Measurements from ENCODE around the gene KLHL35. TPM values are rescaled to one million over a fixed set of nuclear protein-coding genes. Genes with fewer than 3 reads are reported as not detected.

KLHL35 gene
- total RNA-seq, 2 experiments from 2014 or later, result 0.21 TPM; not detected in 1

DNA sequence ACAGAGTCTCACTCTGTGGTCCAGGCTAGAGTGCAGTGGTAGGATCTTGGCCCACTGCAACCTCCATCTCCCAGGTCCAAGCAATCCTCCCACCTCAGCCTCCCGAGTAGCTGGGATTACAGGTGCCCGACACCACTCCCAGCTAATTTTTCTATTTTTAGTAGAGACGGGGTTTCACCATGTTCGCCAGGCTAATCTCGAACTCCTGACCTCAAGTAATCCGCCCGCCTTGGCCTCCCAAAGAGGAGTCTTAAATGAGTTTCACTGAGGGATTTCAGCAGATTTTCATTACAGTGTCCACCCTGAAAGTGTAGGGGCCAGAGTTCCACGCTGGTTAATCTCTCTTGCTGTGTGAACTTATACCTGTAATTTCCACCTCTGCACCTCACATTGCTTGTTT lies 34.1 kb downstream of the KLHL35 start:
- CTCF ChIA-PET (ENCODE audit: unreplicated experiment), result interaction anchor here (0.6 kb wide), 1 partner anchor 77 kb away, joined by 3 read pairs; no protein-coding TSS in a partner anchor

GRCh38 chr11:75394085-75394840 lies 38.7 kb downstream of the KLHL35 start:
- no peak for DNase-seq (ENCODE audit: low spot score)
- no peak overlapping the region for H3K4me2 ChIP-seq (ENCODE audit: low read length)
- TF ChIP-seq CTCF (conservative IDR thresholded peaks at IDR 0.05; ENCODE audit: low read length), result no peak
- no peak for TF ChIP-seq EZH2phosphoT487 (IDR thresholded peaks at IDR 0.05; ENCODE audit: borderline replicate concordance, low read depth, low read length)
- no peaks in the 10 kb centered on the region for H3K9me3 ChIP-seq (ENCODE audit: low read length)
- H3K9me2 ChIP-seq (ENCODE audit: insufficient read depth, low read length), result no peaks in the 10 kb centered on the region
- CTCF ChIA-PET (ENCODE audit: unreplicated experiment), result interaction anchor here (0.9 kb wide), 1 partner anchor 121 kb away, joined by 5 read pairs; no protein-coding TSS in a partner anchor
- BruUV-seq (replicated peaks), result no TSS peak
- no peak overlapping the region for H3K27ac ChIP-seq (ENCODE audit: low read depth, low read length, poor library complexity, severe bottlenecking)
- intact Hi-C loops (cut with micrococcal nuclease; ENCODE audit: unreplicated experiment), result no loop called here
- no peak overlapping the region for H2AFZ ChIP-seq (ENCODE audit: low read length)
- POLR2A ChIA-PET, result no interaction called here
- peaks cover under 1% of the 10 kb centered on the region; the same call in 1 of the 2 replicates for H3K79me2 ChIP-seq (ENCODE audit: insufficient read depth, low read depth, low read length)
- H3K36me3 ChIP-seq (ENCODE audit: insufficient read depth, low read length), result no peaks in the 10 kb centered on the region
- H4K20me1 ChIP-seq (ENCODE audit: insufficient read depth, low read length), result no peaks in the 10 kb centered on the region
- H3K4me1 ChIP-seq (ENCODE audit: insufficient read depth, low read length, poor library complexity, severe bottlenecking), result no peaks in the 10 kb centered on the region
- no peak overlapping the region for H3K4me3 ChIP-seq (ENCODE audit: low read depth, low read length, poor library complexity, severe bottlenecking)

More for the DNA sequence above, 34.1 kb downstream of the KLHL35 start:
- peak overlapping the region; percentile 91 for H2AFZ ChIP-seq (ENCODE audit: low read length)
- H3K4me2 ChIP-seq (ENCODE audit: low read length), result no peak overlapping the region; the same call in 1 of the 2 replicates
- intact Hi-C loops (cut with micrococcal nuclease; ENCODE audit: unreplicated experiment), result no loop called here
- peaks cover 25% of the 10 kb centered on the region for H3K4me1 ChIP-seq (ENCODE audit: insufficient read depth, low read length, poor library complexity, severe bottlenecking)
- peaks cover 44% of the 10 kb centered on the region for H3K36me3 ChIP-seq (ENCODE audit: insufficient read depth, low read length)
- no TSS peak for BruUV-seq (replicated peaks)
- DNase-seq (ENCODE audit: low spot score), result no peak
- peaks cover 42% of the 10 kb centered on the region for H4K20me1 ChIP-seq (ENCODE audit: insufficient read depth, low read length)
- peaks cover 47% of the 10 kb centered on the region for H3K79me2 ChIP-seq (ENCODE audit: insufficient read depth, low read depth, low read length)
- TF ChIP-seq EZH2phosphoT487 (IDR thresholded peaks at IDR 0.05; ENCODE audit: borderline replicate concordance, low read depth, low read length), result no peak
- TF ChIP-seq CTCF (conservative IDR thresholded peaks at IDR 0.05; ENCODE audit: low read length), result no peak
- H3K9me2 ChIP-seq (ENCODE audit: insufficient read depth, low read length), result no peaks in the 10 kb centered on the region
- no peaks in the 10 kb centered on the region for H3K9me3 ChIP-seq (ENCODE audit: low read length)
- POLR2A ChIA-PET, result interaction anchor here (1.4 kb wide), 1 partner anchor 124 kb away, joined by 4 read pairs; no protein-coding TSS in a partner anchor
- H3K27ac ChIP-seq (ENCODE audit: low read depth, low read length, poor library complexity, severe bottlenecking), result no peak overlapping the region
- peak overlapping the region; percentile 97 for H3K4me3 ChIP-seq (ENCODE audit: low read depth, low read length, poor library complexity, severe bottlenecking)

DNA sequence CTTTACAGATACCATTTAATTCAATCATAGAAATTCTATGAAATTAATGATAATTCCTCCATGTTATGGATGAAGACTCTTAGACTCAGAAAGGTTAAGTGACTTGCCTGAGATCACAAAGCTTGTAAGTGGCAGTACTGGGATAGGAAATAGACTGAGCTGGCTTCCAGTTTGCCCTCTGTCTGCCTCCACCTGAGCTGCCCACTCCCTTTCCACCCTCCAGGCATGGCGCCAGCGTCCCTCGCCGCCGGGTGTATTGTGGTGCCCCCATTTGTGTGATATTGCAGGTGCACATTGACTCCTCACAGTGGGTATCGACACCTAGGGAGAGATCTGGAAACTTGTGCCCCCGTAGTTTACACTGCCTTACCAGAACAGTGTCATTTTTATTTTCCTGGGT lies 43.1 kb downstream of the KLHL35 start:
- no peak for DNase-seq (ENCODE audit: low spot score)
- H3K9me3 ChIP-seq (ENCODE audit: low read length), result no peaks in the 10 kb centered on the region
- no TSS peak for BruUV-seq (replicated peaks)

More for the DNA sequence above, 43.1 kb downstream of the KLHL35 start:
- no peaks in the 10 kb centered on the region for H3K4me1 ChIP-seq (ENCODE audit: insufficient read depth, low read length, poor library complexity, severe bottlenecking)
- H3K27ac ChIP-seq (ENCODE audit: low read depth, low read length, poor library complexity, severe bottlenecking), result no peak overlapping the region
- H3K9me2 ChIP-seq (ENCODE audit: insufficient read depth, low read length), result no peaks in the 10 kb centered on the region
- TF ChIP-seq EZH2phosphoT487 (IDR thresholded peaks at IDR 0.05; ENCODE audit: borderline replicate concordance, low read depth, low read length) (no peak), CTCF (conservative IDR thresholded peaks at IDR 0.05; ENCODE audit: low read length) (no peak)
- no peaks in the 10 kb centered on the region for H3K79me2 ChIP-seq (ENCODE audit: insufficient read depth, low read depth, low read length)
- CTCF ChIA-PET (ENCODE audit: unreplicated experiment), result no interaction called here
- no peaks in the 10 kb centered on the region for H3K36me3 ChIP-seq (ENCODE audit: insufficient read depth, low read length)
- H4K20me1 ChIP-seq (ENCODE audit: insufficient read depth, low read length), result no peaks in the 10 kb centered on the region
- H3K4me2 ChIP-seq (ENCODE audit: low read length), result no peak overlapping the region
- intact Hi-C loops (cut with micrococcal nuclease; ENCODE audit: unreplicated experiment), result loop anchor here (2.0 kb wide), 1 partner anchor 35 kb away; no protein-coding TSS in a partner anchor
- no peak overlapping the region for H2AFZ ChIP-seq (ENCODE audit: low read length)
- POLR2A ChIA-PET, result interaction anchor here (1.1 kb wide), 1 partner anchor 110 kb away, joined by 3 read pairs; no protein-coding TSS in a partner anchor
- no peak overlapping the region for H3K4me3 ChIP-seq (ENCODE audit: low read depth, low read length, poor library complexity, severe bottlenecking)
